ENCODE data around the gene PHF23. TPM values are rescaled to one million over a fixed set of nuclear protein-coding genes. Genes with fewer than 3 reads are reported as not detected.
A peak's percentile ranks its signal among the peaks of the same experiment; 100 is the strongest.

The PHF23 gene
- total RNA-seq, 1 experiment from 2014 or later, result 30.3 TPM

- Histone ChIP-seq H3K27ac (no peak overlapping the region), H3K4me1 (replicated peaks) (peaks cover 7% of the 10 kb centered on the region), H3K36me3 (peaks cover 96% of the 10 kb centered on the region), H3K4me3 (no peak overlapping the region), H3K27me3 (replicated peaks) (no peaks in the 10 kb centered on the region), H3K9me3 (replicated peaks) (no peaks in the 10 kb centered on the region)
- peak in 1 of 2 experiments; percentile 41 for DNase-seq (ENCODE audit: low read depth in 1 of 2, low spot score in 2 of 2)
Observed at GRCh38 chr17:7225711-7226331, 13.4 kb downstream of the PHF23 start.

DNA sequence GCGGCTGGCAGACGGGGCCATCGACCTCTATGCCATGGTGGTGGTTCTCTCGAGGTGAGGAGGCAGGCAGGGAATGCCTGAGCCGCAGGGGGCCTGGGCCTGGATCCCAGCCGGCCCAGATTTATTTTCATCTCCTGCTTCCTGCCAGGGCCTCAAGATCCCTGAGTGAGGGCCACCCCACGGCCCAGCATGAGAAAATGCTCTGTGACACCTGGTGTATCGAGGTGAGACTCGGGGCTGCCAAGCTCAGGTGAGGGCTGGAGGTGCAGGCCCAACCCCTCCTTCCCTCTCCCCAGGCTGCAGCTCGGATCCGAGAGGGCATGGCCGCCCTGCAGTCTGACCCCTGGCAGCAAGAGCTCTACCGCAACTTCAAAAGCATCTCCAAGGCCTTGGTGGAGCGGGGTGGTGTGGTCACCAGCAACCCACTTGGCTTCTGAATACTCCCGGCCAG is 14.6 kb downstream of the PHF23 start:
- H3K27ac ChIP-seq, result no peak overlapping the region
- no peaks in the 10 kb centered on the region for H3K27me3 ChIP-seq (replicated peaks)
- H3K36me3 ChIP-seq, result peaks cover 98% of the 10 kb centered on the region
- H3K4me1 ChIP-seq (replicated peaks), result peaks cover 15% of the 10 kb centered on the region
- no peak overlapping the region for H3K4me3 ChIP-seq
- no peaks in the 10 kb centered on the region for H3K9me3 ChIP-seq (replicated peaks)
- DNase-seq (ENCODE audit: low read depth in 1 of 2, low spot score in 2 of 2), result peak in 1 of 2 experiments; percentile 38

- Histone ChIP-seq H3K36me3 (peaks cover 92% of the 10 kb centered on the region), H3K9me3 (replicated peaks) (no peaks in the 10 kb centered on the region), H3K27ac (no peak overlapping the region), H3K4me3 (no peak overlapping the region), H3K27me3 (replicated peaks) (no peaks in the 10 kb centered on the region), H3K4me1 (replicated peaks) (peaks cover 21% of the 10 kb centered on the region)
- DNase-seq (ENCODE audit: low read depth in 1 of 2, low spot score in 2 of 2), result peak in 1 of 2 experiments; percentile 39
Observed at GRCh38 chr17:7224110-7224509, 15.1 kb downstream of the PHF23 start.

- Histone ChIP-seq H3K9me3 (replicated peaks) (no peaks in the 10 kb centered on the region), H3K4me3 (no peak overlapping the region), H3K27ac (no peak overlapping the region), H3K27me3 (replicated peaks) (no peaks in the 10 kb centered on the region), H3K36me3 (peaks cover 85% of the 10 kb centered on the region), H3K4me1 (replicated peaks) (peaks cover 22% of the 10 kb centered on the region)
- no peak for DNase-seq (ENCODE audit: low read depth in 1 of 2, low spot score in 2 of 2)
Observed at GRCh38 chr17:7223375-7223774, 15.9 kb downstream of the PHF23 start.

DNA sequence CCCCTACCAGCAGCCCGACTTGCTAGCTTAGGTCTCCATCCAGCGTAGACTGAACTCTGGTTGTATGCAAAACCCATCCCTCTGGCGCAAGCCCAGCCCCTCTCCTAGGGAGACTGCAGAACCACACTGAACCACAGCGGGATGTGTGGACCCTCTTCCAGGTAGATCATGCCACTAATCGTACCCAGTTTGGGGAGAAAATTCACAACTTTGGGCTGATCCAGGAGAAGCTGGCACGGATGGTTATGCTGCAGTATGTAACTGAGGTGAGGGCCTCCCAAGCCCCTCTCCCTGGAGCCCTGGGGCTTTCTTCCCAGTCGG is 16.3 kb downstream of the PHF23 start:
- Histone ChIP-seq H3K27me3 (replicated peaks) (no peaks in the 10 kb centered on the region), H3K27ac (no peak overlapping the region), H3K4me3 (no peak overlapping the region), H3K36me3 (peaks cover 80% of the 10 kb centered on the region), H3K9me3 (replicated peaks) (no peaks in the 10 kb centered on the region), H3K4me1 (replicated peaks) (peaks cover 25% of the 10 kb centered on the region)
- DNase-seq (ENCODE audit: low read depth in 1 of 2, low spot score in 2 of 2), result peak in 1 of 2 experiments; percentile 41

GRCh38 chr17:7222093-7222971 is 16.9 kb downstream of the PHF23 start:
- Histone ChIP-seq H3K9me3 (replicated peaks) (no peaks in the 10 kb centered on the region), H3K36me3 (peaks cover 74% of the 10 kb centered on the region), H3K4me3 (no peak overlapping the region), H3K27ac (no peak overlapping the region), H3K27me3 (replicated peaks) (no peaks in the 10 kb centered on the region), H3K4me1 (replicated peaks) (peaks cover 29% of the 10 kb centered on the region)
- DNase-seq (ENCODE audit: low read depth in 1 of 2, low spot score in 2 of 2), result no peak

GRCh38 chr17:7221278-7222092 is 17.8 kb downstream of the PHF23 start:
- H3K9me3 ChIP-seq (replicated peaks), result no peaks in the 10 kb centered on the region
- no peak overlapping the region for H3K27ac ChIP-seq
- no peaks in the 10 kb centered on the region for H3K27me3 ChIP-seq (replicated peaks)
- no peak for DNase-seq (ENCODE audit: low read depth in 1 of 2, low spot score in 2 of 2)
- no peak overlapping the region for H3K4me3 ChIP-seq
- H3K36me3 ChIP-seq, result peaks cover 66% of the 10 kb centered on the region
- H3K4me1 ChIP-seq (replicated peaks), result peaks cover 34% of the 10 kb centered on the region

DNA sequence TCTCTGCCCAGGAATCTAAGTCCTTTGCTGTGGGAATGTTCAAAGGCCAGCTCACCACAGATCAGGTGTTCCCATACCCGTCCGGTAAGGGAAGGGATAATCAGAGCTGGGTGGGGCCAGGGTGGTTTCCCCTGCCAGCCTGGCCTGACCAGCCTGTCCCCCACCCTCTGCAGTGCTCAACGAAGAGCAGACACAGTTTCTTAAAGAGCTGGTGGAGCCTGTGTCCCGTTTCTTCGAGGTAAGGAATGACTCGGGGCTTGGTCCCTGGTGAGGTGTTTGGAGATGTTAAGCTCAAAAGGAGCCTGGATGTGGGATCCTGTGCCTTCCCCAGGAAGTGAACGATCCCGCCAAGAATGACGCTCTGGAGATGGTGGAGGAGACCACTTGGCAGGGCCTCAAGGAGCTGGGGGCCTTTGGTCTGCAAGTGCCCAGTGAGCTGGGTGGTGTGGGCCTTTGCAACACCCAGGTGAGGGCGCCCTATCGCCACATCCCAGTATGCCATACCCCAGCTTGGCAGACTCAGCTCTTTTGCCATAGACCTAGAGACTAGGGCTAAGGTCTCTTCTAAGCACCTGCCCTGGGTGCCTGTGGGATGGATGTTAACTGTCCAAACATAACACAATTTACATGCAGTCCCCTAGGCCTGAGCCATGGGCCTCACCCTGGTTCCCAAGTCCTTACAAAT is 18.5 kb downstream of the PHF23 start:
- peak; percentile 38 to 59 for DNase-seq (ENCODE audit: low read depth in 1 of 2, low spot score in 2 of 2)
- peak overlapping the region; percentile 90 for H3K4me3 ChIP-seq
- H3K36me3 ChIP-seq, result peaks cover 58% of the 10 kb centered on the region
- H3K4me1 ChIP-seq (replicated peaks), result peaks cover 41% of the 10 kb centered on the region
- H3K9me3 ChIP-seq (replicated peaks), result no peaks in the 10 kb centered on the region
- no peaks in the 10 kb centered on the region for H3K27me3 ChIP-seq (replicated peaks)
- H3K27ac ChIP-seq, result peak overlapping the region; percentile 80

- Histone ChIP-seq H3K4me1 (replicated peaks) (peaks cover 47% of the 10 kb centered on the region), H3K9me3 (replicated peaks) (no peaks in the 10 kb centered on the region), H3K4me3 (peak within 1 kb of the TSS; percentile 90), H3K36me3 (peaks cover 51% of the 10 kb centered on the region), H3K27me3 (replicated peaks) (no peaks in the 10 kb centered on the region), H3K27ac (peak within 1 kb of the TSS; percentile 80)
- DNase-seq (ENCODE audit: low read depth in 1 of 2, low spot score in 2 of 2), result peak; percentile 81 to 91
Observed at GRCh38 chr17:7219812-7220592, 19.3 kb downstream of the PHF23 start, which contains the start of the genes ACADVL and DLG4. TSS of gene ACADVL (plus strand) at chr17:7219938. CDS start at chr17:7219985, 47 bp downstream. TSS of gene DLG4 (minus strand) at chr17:7219836.

- peaks cover 52% of the 10 kb centered on the region for H3K4me1 ChIP-seq (replicated peaks)
- no peak for DNase-seq (ENCODE audit: low read depth in 1 of 2, low spot score in 2 of 2)
- peak overlapping the region; percentile 80 for H3K27ac ChIP-seq
- no peaks in the 10 kb centered on the region for H3K9me3 ChIP-seq (replicated peaks)
- H3K36me3 ChIP-seq, result peaks cover 47% of the 10 kb centered on the region
- no peaks in the 10 kb centered on the region for H3K27me3 ChIP-seq (replicated peaks)
- peak overlapping the region; percentile 90 for H3K4me3 ChIP-seq
Observed at GRCh38 chr17:7219229-7219811, 19.9 kb downstream of the PHF23 start.

DNA sequence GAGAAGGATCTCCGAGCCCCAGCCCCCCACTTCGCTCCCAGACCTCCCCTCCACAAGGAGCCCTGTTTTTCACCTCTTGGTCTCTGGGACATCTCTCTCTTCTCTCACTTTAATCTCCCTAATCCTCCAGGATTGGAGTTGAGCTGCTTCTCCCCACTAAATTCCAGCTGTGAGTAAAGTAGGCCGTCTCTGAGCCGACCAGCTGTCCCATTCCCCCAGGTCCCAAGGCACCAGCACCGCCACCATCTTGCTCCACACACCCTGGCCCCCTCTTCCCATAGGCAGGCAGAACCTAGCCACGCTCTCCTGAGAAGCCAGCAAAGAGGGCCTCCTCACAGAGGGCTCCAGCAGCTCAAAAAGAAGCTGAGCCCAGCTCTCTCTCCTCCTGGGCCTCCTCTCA is 20.5 kb downstream of the PHF23 start:
- peaks cover 41% of the 10 kb centered on the region for H3K36me3 ChIP-seq
- H3K4me1 ChIP-seq (replicated peaks), result peaks cover 57% of the 10 kb centered on the region
- no peak overlapping the region for H3K4me3 ChIP-seq
- no peak overlapping the region for H3K27ac ChIP-seq
- no peak for DNase-seq (ENCODE audit: low read depth in 1 of 2, low spot score in 2 of 2)
- no peaks in the 10 kb centered on the region for H3K9me3 ChIP-seq (replicated peaks)
- H3K27me3 ChIP-seq (replicated peaks), result no peaks in the 10 kb centered on the region

DNA sequence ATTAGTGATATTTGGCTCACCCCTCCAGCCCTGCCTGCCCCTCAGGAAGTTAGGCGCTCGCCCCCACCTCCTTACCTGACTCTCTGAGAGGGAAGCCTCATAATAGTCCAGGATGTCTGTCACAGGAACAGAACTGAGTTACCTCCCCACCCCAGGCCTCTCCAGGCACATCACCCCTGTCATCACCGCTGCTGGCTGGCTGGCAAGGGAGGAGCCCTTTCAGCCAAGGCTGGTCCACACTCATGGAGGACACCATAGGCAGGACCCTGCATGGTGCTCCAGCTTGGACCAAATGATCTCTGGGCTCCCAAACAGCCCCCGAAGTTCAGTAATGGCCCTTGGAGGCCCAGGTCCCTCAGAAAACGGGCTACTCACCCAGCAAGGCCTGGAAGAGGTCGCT is 21.1 kb downstream of the PHF23 start:
- DNase-seq (ENCODE audit: low read depth in 1 of 2, low spot score in 2 of 2), result no peak
- H3K27me3 ChIP-seq (replicated peaks), result no peaks in the 10 kb centered on the region
- H3K4me1 ChIP-seq (replicated peaks), result peaks cover 59% of the 10 kb centered on the region
- H3K9me3 ChIP-seq (replicated peaks), result no peaks in the 10 kb centered on the region
- H3K36me3 ChIP-seq, result peaks cover 35% of the 10 kb centered on the region
- no peak overlapping the region; the same call in 1 of the 2 replicates for H3K4me3 ChIP-seq
- H3K27ac ChIP-seq, result no peak overlapping the region

All from SJSA1 (cell line).